Esophagus (tissue), 2 donors: ENCODE data around the gene IRX5. TPM values are rescaled to one million over a fixed set of nuclear protein-coding genes. Genes with fewer than 3 reads are reported as not detected.

Source experiments
- H3K27ac ChIP-seq, 2 donors: one replicate each; pipeline ENCODE4 v1.5.1; 2013; ENCODE audit warnings: low read depth in 2 of 2, mild to moderate bottlenecking in 2 of 2, inconsistent platforms in 1 of 2, low read length in 1 of 2, moderate library complexity in 1 of 2
- H3K27me3 ChIP-seq, 2 donors: one replicate each; pipeline ENCODE4 v1.6.1; 2013; ENCODE audit warnings: low read length in 2 of 2, control low read depth in 1 of 2, mild to moderate bottlenecking in 1 of 2; ENCODE audit not compliant: insufficient read depth in 2 of 2, control insufficient read depth in 1 of 2
- H3K36me3 ChIP-seq, 2 donors: one replicate each; pipeline ENCODE4 v1.6.1; 2013; ENCODE audit warnings: low read length in 1 of 2; ENCODE audit not compliant: control insufficient read depth in 2 of 2, insufficient read depth in 2 of 2
- H3K4me1 ChIP-seq, 2 donors: one replicate each; pipeline ENCODE4 v1.6.1; 2013; ENCODE audit warnings: low read length in 1 of 2; ENCODE audit not compliant: control insufficient read depth in 2 of 2, insufficient read depth in 2 of 2
- H3K4me3 ChIP-seq, 2 donors: one replicate each; pipeline ENCODE4 v1.5.1; 2013; ENCODE audit warnings: low read length in 2 of 2, mild to moderate bottlenecking in 2 of 2, low read depth in 1 of 2, moderate library complexity in 1 of 2
- H3K9me3 ChIP-seq, 2 donors: one replicate each; pipeline ENCODE4 v1.6.1; 2013; ENCODE audit warnings: mild to moderate bottlenecking in 2 of 2, low read depth in 1 of 2, low read length in 1 of 2, moderate library complexity in 1 of 2; ENCODE audit not compliant: control insufficient read depth in 2 of 2, insufficient read depth in 1 of 2
- WGBS, 2 donors: extraction: QIAGEN DNeasy Blood & Tissue Kit; methylation state at CpG; one replicate each; pipeline ENCODE4 v1.1.7; 2013; 5-methylcytosine and 5-hydroxymethylcytosine counted together
- polyA plus RNA-seq, 2 donors: library from polyadenylated mRNA; stranded (reverse); fragments of 200-250 nt; gene quantifications; one replicate each; pipeline ENCODE4 v1.2.3, GENCODE V29; 2013
- donor health status: healthy with polysubstance abuse.
- donor health status: Bipolar disorder and iron deficiency.

The IRX5 gene
- polyA plus RNA-seq, 2 donors, result 8.9 to 19.6 TPM

GRCh38 chr16:54935266-54935968, 4.8 kb downstream of the IRX5 start:
- peaks cover 0 to 12% of the 10 kb centered on the region in 2 donors for H3K4me1 ChIP-seq
- H3K36me3 ChIP-seq, result peaks cover 0 to 5% of the 10 kb centered on the region in 2 donors
- peak overlapping the region; percentile 43 to 46 for H3K4me3 ChIP-seq
- 17 to 18% methylated on average over 28 of the region's 28 CpGs for WGBS, 2 donors
- peak overlapping the region; percentile 45 to 58 for H3K27ac ChIP-seq
- peaks cover 0 to 4% of the 10 kb centered on the region in 2 donors for H3K9me3 ChIP-seq
- peaks cover 0 to 14% of the 10 kb centered on the region in 2 donors for H3K27me3 ChIP-seq

DNA sequence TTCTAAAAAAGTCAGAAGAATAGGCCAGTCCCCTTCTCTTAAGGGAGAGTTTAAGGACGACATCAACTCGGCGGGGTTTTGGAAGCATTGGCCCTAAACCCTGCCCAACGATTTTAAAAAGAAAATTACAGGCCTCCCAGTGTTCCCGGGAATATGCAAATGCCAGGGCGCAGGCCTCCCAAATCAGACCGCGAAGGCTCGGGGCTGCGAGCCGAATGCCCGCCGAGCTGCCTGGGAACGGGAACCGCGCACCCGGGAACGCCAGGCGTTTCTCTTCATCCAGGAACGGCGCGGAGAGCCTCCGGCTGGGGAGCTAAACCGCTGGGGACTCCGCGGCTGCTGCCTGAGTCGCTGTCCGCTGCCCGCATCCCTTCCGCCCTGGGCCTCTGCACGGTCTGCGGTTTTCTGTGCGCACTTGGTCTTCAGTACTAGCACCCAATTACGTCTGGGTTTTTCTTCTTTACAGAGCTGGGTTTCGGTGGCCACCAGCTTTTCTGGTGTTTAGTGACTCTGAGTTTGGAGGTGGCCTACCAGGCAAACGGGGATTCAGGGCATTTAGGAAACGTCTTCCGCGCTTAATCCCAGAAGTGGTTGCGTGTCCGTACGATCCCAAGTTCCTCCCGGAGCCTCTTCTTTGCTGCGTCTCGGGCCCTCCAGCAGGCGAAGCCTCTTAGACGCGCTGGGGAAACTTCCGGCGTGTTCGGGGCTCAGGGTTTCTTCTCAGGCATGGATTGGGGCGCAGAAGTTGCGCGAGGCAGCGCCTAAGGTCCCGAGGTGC, 5.7 kb downstream of the IRX5 start:
- peak overlapping the region; percentile 39 to 46 for H3K4me3 ChIP-seq
- H3K9me3 ChIP-seq, result peaks cover 0 to 2% of the 10 kb centered on the region in 2 donors
- peaks cover 0 to 12% of the 10 kb centered on the region in 2 donors for H3K4me1 ChIP-seq
- peaks cover 0 to 5% of the 10 kb centered on the region in 2 donors for H3K36me3 ChIP-seq
- H3K27me3 ChIP-seq, result peaks cover 0 to 12% of the 10 kb centered on the region in 2 donors
- WGBS, 2 donors, result 5 to 10% methylated on average over 56 of the region's 56 CpGs
- H3K27ac ChIP-seq, result peak overlapping the region; percentile 66

- H3K27ac ChIP-seq, result peak overlapping the region; percentile 66
- H3K9me3 ChIP-seq, result peaks cover 0 to 2% of the 10 kb centered on the region in 2 donors
- peaks cover 0 to 11% of the 10 kb centered on the region in 2 donors for H3K27me3 ChIP-seq
- H3K36me3 ChIP-seq, result peaks cover 0 to 5% of the 10 kb centered on the region in 2 donors
- 6 to 8% methylated on average over 39 of the region's 39 CpGs for WGBS, 2 donors
- H3K4me1 ChIP-seq, result peaks cover 0 to 12% of the 10 kb centered on the region in 2 donors
- peak overlapping the region; percentile 39 to 46 for H3K4me3 ChIP-seq
Measured at GRCh38 chr16:54936979-54937670, 6.5 kb downstream of the IRX5 start.

- H3K27me3 ChIP-seq, result peaks cover 0 to 11% of the 10 kb centered on the region in 2 donors
- H3K4me3 ChIP-seq, result peak overlapping the region; percentile 39 to 46
- H3K27ac ChIP-seq, result no peak overlapping the region
- peaks cover 0 to 2% of the 10 kb centered on the region in 2 donors for H3K36me3 ChIP-seq
- 25 to 32% methylated on average over 35 of the region's 35 CpGs for WGBS, 2 donors
- peaks cover 0 to 2% of the 10 kb centered on the region in 2 donors for H3K9me3 ChIP-seq
- peaks cover 0 to 12% of the 10 kb centered on the region in 2 donors for H3K4me1 ChIP-seq
Measured at GRCh38 chr16:54937671-54938211, 7.1 kb downstream of the IRX5 start.

DNA sequence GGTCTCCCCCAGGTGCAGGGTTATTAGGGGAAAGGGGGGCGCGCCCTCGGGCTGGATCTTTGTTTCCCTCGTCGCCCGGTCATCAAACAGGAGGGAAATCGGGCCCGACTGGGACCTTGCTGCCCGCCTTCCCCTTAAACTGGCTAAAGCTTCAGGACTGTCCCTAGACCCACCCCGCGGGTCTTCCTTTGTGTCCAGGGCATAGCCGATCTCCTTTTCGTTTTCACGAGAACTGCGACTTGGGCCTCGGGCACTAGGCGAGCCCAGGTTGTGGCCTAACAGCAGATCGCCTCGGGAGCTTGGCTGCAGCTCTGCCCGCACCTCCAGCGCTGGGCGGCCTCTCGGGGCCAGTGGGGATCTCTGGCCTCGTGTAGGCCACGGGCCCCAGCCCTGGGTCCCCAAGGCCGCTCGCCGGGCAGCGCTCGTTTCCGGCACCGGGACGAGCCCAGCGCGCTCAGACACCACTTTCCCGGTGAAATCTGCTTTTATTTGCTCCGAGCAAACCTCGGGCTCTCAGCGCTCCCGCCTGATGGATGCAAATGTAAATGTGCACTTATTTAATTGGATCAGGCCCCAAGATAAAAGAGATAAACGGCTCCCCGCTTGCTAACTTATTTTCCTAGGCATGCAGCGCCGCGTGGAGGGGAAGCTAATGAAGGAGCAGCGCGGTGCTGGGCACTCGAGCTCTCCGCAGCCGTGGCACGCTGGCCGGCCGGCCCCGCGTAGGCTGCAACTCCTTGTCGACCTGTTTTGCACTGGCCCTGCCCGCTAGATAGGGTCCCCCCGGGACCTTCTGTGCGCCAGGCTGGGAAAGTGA, 7.8 kb downstream of the IRX5 start:
- H3K27ac ChIP-seq, result no peak overlapping the region
- peaks cover 0 to 12% of the 10 kb centered on the region in 2 donors for H3K4me1 ChIP-seq
- H3K4me3 ChIP-seq, result no peak overlapping the region
- 28 to 47% methylated on average over 59 of the region's 59 CpGs for WGBS, 2 donors
- no peaks in the 10 kb centered on the region for H3K36me3 ChIP-seq
- peaks cover 0 to 11% of the 10 kb centered on the region in 2 donors for H3K27me3 ChIP-seq
- H3K9me3 ChIP-seq, result peaks cover 0 to 2% of the 10 kb centered on the region in 2 donors

GRCh38 chr16:54939029-54939346, 8.3 kb downstream of the IRX5 start:
- H3K27me3 ChIP-seq, result peaks cover 0 to 11% of the 10 kb centered on the region in 2 donors

DNA sequence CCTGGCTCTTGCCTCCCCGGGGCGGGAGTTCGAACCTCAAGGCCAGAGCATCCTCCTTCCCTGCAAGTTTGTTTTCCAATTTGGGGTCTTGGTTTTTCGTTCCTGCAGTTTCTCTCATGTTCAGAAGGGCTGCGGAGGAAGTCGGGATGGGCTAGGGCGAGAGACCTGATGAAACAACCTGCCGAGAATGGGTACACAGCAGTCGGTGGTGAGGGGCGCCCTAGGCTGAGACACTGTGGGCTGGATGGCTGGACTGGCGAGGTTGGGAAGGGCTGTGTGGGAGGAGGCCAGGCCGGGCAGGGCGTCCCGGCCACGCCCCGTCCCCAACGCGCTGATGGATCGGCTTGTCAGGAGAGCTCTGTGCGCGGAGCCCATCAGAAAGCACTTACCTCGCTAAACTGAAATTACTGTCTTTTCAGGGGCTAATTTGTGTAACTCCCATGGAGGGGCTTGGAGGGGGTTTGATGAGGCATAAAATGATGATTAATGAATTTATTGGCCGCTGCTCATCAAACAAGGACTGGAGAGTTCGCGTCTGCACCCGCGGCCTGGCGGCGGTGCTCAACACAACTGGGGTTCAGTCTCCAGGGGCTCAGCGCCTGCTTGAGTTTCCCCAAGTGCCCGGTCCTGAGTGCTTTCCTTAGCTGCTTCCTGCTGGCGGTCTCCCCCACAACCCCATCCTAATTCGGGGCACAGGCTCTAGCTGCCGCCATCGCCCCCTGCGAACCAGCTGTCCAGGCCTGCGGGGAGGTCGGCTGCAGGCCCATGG, 9.0 kb downstream of the IRX5 start:
- H3K36me3 ChIP-seq, result no peaks in the 10 kb centered on the region
- peaks cover 0 to 12% of the 10 kb centered on the region in 2 donors for H3K4me1 ChIP-seq
- 37 to 50% methylated on average over 38 of the region's 38 CpGs for WGBS, 2 donors
- no peak overlapping the region for H3K27ac ChIP-seq
- no peak overlapping the region for H3K4me3 ChIP-seq
- H3K27me3 ChIP-seq, result peaks cover 0 to 8% of the 10 kb centered on the region in 2 donors
- peaks cover 0 to 2% of the 10 kb centered on the region in 2 donors for H3K9me3 ChIP-seq

More at GRCh38 chr16:54939029-54939346, 8.3 kb downstream of the IRX5 start:
- Histone ChIP-seq H3K4me3 (no peak overlapping the region), H3K27ac (no peak overlapping the region), H3K4me1 (peaks cover 0 to 12% of the 10 kb centered on the region in 2 donors), H3K9me3 (peaks cover 0 to 2% of the 10 kb centered on the region in 2 donors), H3K36me3 (no peaks in the 10 kb centered on the region)
- WGBS, 2 donors, result 35 to 54% methylated on average over 14 of the region's 14 CpGs

- 64 to 65% methylated on average over 4 of the region's 4 CpGs for WGBS, 2 donors
- H3K36me3 ChIP-seq, result no peaks in the 10 kb centered on the region
- H3K27me3 ChIP-seq, result peaks cover 0 to 8% of the 10 kb centered on the region in 2 donors
- no peak overlapping the region for H3K4me3 ChIP-seq
- H3K27ac ChIP-seq, result no peak overlapping the region
- H3K4me1 ChIP-seq, result peaks cover 0 to 12% of the 10 kb centered on the region in 2 donors
- H3K9me3 ChIP-seq, result peaks cover 0 to 2% of the 10 kb centered on the region in 2 donors
Measured at GRCh38 chr16:54940279-54940604, 9.6 kb downstream of the IRX5 start.
